Measurements from ENCODE around the gene HES4. TPM values are rescaled to one million over a fixed set of nuclear protein-coding genes. Genes with fewer than 3 reads are reported as not detected.
A peak's percentile ranks its signal among the peaks of the same experiment; 100 is the strongest.

HES4 gene
- total RNA-seq, 3 donors from 2014 or later (not counting 1 experiment from before 2014, with no cell fraction given), result 15.4 to 35.5 (median 28.9) TPM

DNA sequence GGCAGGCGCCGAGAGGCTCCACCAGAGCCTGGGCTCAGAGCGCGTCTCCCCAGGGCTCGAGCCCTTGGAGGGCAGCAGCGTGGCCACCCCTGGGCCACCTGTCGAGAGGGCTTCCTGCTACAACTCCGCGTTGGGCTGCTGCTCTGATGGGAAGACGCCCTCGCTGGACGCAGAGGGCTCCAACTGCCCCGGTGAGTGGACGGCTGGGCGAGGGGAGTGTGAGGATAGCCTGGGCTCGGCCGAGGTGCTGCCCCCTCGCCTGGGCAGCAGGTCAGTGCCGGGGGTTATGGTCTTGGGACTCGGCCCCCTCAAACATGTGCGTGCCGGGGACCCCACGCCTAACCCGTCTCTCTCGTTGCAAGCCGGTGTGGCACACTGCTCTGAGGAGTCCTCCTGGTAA is 46.9 kb upstream of the HES4 start:
- H3K4me3 Mint-ChIP-seq, result no peak overlapping the region
- Histone ChIP-seq H3K27me3 (ENCODE audit: control insufficient read depth, insufficient read depth, low read length) (no peaks in the 10 kb centered on the region), H3K27ac (ENCODE audit: low read length) (no peak overlapping the region), H3K4me1 (ENCODE audit: control insufficient read depth, insufficient read depth, low read length) (no peaks in the 10 kb centered on the region), H3K4me3 (ENCODE audit: low read length) (no peak overlapping the region), H3K9me3 (ENCODE audit: control insufficient read depth, insufficient read depth, low read length) (no peaks in the 10 kb centered on the region), H3K36me3 (ENCODE audit: control insufficient read depth, insufficient read depth, low read length) (no peaks in the 10 kb centered on the region)
- ATAC-seq (no peak), DNase-seq (no peak)
- no peaks in the 10 kb centered on the region for H3K9me3 Mint-ChIP-seq
- intact Hi-C loops (cut with micrococcal nuclease), result no loop called here
- no peaks in the 10 kb centered on the region for H3K4me1 Mint-ChIP-seq
- no peak overlapping the region for H3K27ac Mint-ChIP-seq
- 94% methylated on average over 26 of the region's 26 CpGs for WGBS (ENCODE audit: insufficient coverage)
- no peaks in the 10 kb centered on the region for H3K27me3 Mint-ChIP-seq (ENCODE audit: low read depth in 2 of 2)
- no peaks in the 10 kb centered on the region for H3K36me3 Mint-ChIP-seq
- TF ChIP-seq, protein P1, sequence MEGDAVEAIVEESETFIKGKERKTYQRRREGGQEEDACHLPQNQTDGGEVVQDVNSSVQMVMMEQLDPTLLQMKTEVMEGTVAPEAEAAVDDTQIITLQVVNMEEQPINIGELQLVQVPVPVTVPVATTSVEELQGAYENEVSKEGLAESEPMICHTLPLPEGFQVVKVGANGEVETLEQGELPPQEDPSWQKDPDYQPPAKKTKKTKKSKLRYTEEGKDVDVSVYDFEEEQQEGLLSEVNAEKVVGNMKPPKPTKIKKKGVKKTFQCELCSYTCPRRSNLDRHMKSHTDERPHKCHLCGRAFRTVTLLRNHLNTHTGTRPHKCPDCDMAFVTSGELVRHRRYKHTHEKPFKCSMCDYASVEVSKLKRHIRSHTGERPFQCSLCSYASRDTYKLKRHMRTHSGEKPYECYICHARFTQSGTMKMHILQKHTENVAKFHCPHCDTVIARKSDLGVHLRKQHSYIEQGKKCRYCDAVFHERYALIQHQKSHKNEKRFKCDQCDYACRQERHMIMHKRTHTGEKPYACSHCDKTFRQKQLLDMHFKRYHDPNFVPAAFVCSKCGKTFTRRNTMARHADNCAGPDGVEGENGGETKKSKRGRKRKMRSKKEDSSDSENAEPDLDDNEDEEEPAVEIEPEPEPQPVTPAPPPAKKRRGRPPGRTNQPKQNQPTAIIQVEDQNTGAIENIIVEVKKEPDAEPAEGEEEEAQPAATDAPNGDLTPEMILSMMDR (IDR thresholded peaks at IDR 0.05), result no peak

DNA sequence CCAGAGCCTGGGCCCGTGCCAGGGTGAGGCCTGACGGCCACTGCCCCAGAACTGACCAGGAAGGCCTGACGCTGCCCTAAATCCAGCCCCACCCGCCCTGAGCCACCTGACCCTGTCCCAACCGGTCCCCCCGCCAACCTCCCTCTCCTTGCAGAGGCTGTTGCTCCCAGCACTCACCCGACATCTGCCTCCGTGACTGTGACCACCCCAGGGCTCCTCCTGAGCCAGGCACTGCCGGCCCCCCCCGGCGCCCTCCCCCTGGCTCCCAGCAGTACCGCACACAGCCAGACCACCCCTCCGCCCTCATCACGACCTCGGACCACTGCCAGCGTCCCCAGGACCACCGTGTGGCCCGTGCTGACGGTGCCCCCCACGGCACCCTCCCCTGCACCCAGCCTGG is 46.3 kb upstream of the HES4 start:
- DNase-seq, result no peak

DNA sequence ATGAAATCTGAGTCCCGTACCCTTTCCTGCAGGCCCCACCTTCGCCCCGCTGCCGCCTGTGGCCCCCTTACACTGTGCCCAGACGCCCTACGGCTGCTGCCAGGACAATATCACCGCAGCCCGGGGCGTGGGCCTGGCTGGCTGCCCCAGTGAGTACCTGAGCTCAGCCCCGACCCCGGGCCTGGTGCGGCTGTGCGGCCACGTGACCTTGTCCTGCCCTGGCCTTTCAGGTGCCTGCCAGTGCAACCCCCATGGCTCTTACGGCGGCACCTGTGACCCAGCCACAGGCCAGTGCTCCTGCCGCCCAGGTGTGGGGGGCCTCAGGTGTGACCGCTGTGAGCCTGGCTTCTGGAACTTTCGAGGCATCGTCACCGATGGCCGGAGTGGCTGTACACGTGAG is 45.2 kb upstream of the HES4 start:
- ATAC-seq (no peak), DNase-seq (no peak)
- intact Hi-C loops (cut with micrococcal nuclease), result no loop called here
- Histone ChIP-seq H3K9me3 (ENCODE audit: control insufficient read depth, insufficient read depth, low read length) (no peaks in the 10 kb centered on the region), H3K27ac (ENCODE audit: low read length) (no peak overlapping the region), H3K36me3 (ENCODE audit: control insufficient read depth, insufficient read depth, low read length) (no peaks in the 10 kb centered on the region), H3K4me1 (ENCODE audit: control insufficient read depth, insufficient read depth, low read length) (peaks cover 5% of the 10 kb centered on the region), H3K27me3 (ENCODE audit: control insufficient read depth, insufficient read depth, low read length) (no peaks in the 10 kb centered on the region), H3K4me3 (ENCODE audit: low read length) (no peak overlapping the region)
- TF ChIP-seq, protein P1 (IDR thresholded peaks at IDR 0.05), result no peak
- Mint-ChIP-seq H3K36me3 (no peaks in the 10 kb centered on the region), H3K9me3 (no peaks in the 10 kb centered on the region), H3K27ac (no peak overlapping the region), H3K27me3 (ENCODE audit: low read depth in 2 of 2) (no peaks in the 10 kb centered on the region), H3K4me3 (no peak overlapping the region), H3K4me1 (peaks cover 0 to 1% of the 10 kb centered on the region in 2 donors)
- 90% methylated on average over 23 of the region's 23 CpGs for WGBS (ENCODE audit: insufficient coverage)

More for the DNA sequence above, 46.3 kb upstream of the HES4 start:
- H3K27me3 ChIP-seq (ENCODE audit: control insufficient read depth, insufficient read depth, low read length), result no peaks in the 10 kb centered on the region
- no peaks in the 10 kb centered on the region for H3K4me1 ChIP-seq (ENCODE audit: control insufficient read depth, insufficient read depth, low read length)
- H3K9me3 ChIP-seq (ENCODE audit: control insufficient read depth, insufficient read depth, low read length), result no peaks in the 10 kb centered on the region
- Mint-ChIP-seq H3K36me3 (no peaks in the 10 kb centered on the region), H3K4me1 (no peaks in the 10 kb centered on the region), H3K27ac (no peak overlapping the region), H3K27me3 (ENCODE audit: low read depth in 2 of 2) (no peaks in the 10 kb centered on the region), H3K9me3 (no peaks in the 10 kb centered on the region), H3K4me3 (no peak overlapping the region)
- H3K27ac ChIP-seq (ENCODE audit: low read length), result no peak overlapping the region
- intact Hi-C loops (cut with micrococcal nuclease), result no loop called here
- TF ChIP-seq, protein P1 (IDR thresholded peaks at IDR 0.05), result no peak
- H3K4me3 ChIP-seq (ENCODE audit: low read length), result no peak overlapping the region
- WGBS (ENCODE audit: insufficient coverage), result 95% methylated on average over 20 of the region's 20 CpGs
- H3K36me3 ChIP-seq (ENCODE audit: control insufficient read depth, insufficient read depth, low read length), result no peaks in the 10 kb centered on the region
- ATAC-seq, result no peak

DNA sequence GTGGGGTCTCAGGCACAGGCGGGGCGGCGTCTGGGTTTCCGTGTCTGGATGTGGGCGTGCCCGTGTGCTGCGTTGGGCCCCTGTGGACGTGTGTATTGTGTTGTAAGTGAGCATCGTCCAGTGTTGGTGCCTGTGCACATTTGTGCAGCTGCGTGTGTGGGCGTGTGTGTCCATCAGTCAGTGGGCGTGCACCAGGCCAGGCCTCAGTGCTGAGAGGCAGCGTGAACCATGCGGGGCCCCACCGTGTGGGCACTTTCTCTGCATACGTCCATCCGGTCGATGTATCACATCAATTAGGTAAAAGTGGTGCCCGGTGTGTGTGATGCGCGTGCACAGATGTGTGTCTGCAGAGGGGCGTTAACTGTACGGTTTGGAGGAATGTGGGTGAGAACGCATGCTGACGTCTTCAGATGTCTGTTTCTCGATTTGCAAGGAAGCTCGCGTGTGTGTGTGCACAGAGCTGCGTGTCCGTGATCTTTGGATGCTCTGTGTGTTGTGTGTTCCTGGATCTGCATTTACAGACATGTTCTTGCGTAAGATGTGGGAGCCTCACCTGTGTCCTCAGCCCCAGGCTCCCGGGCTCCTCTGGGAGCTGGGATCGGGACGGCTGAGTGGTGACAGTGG is 44.7 kb upstream of the HES4 start:
- WGBS (ENCODE audit: insufficient coverage), result 92% methylated on average over 34 of the region's 34 CpGs
- DNase-seq (peak in 1 of 2 donors; percentile 50), ATAC-seq (no peak)
- H3K27ac ChIP-seq (ENCODE audit: low read length), result no peak overlapping the region
- intact Hi-C loops (cut with micrococcal nuclease), result no loop called here
- H3K4me1 Mint-ChIP-seq, result peaks cover 0 to 7% of the 10 kb centered on the region in 2 donors
- TF ChIP-seq, protein P1 (IDR thresholded peaks at IDR 0.05), result no peak
- H3K9me3 Mint-ChIP-seq, result no peaks in the 10 kb centered on the region
- H3K4me3 Mint-ChIP-seq, result no peak overlapping the region
- H3K27ac Mint-ChIP-seq, result no peak overlapping the region
- no peaks in the 10 kb centered on the region for H3K9me3 ChIP-seq (ENCODE audit: control insufficient read depth, insufficient read depth, low read length)
- H3K27me3 ChIP-seq (ENCODE audit: control insufficient read depth, insufficient read depth, low read length), result no peaks in the 10 kb centered on the region
- H3K4me1 ChIP-seq (ENCODE audit: control insufficient read depth, insufficient read depth, low read length), result peaks cover 11% of the 10 kb centered on the region
- no peaks in the 10 kb centered on the region for H3K36me3 Mint-ChIP-seq
- H3K36me3 ChIP-seq (ENCODE audit: control insufficient read depth, insufficient read depth, low read length), result no peaks in the 10 kb centered on the region
- no peak overlapping the region for H3K4me3 ChIP-seq (ENCODE audit: low read length)
- H3K27me3 Mint-ChIP-seq (ENCODE audit: low read depth in 2 of 2), result no peaks in the 10 kb centered on the region

All from natural killer cell (primary cell).